Stimulated activated CD4-positive, alpha-beta T cell treated with anti-CD3 and anti-CD28 coated beads, Interleukin-15, amount 100 ng/mL, for 24 hours (primary cell): Measurements from ENCODE around the gene FMR1.

Experiments
- DNase-seq: peaks from one replicate; pipeline ENCODE4 v3.0.0-alpha.2; 2020

Gene FMR1

GRCh38 chrX:147917700-147918695, 6.3 kb downstream of the FMR1 start:
- DNase-seq = peak; percentile 19

- DNase-seq = no peak
Observed at GRCh38 chrX:147920161-147920666, 8.5 kb downstream of the FMR1 start.

GRCh38 chrX:147923605-147924004, 11.9 kb downstream of the FMR1 start:
- DNase-seq = no peak

- DNase-seq = no peak
Observed at GRCh38 chrX:147927256-147927655, 15.5 kb downstream of the FMR1 start.

DNA sequence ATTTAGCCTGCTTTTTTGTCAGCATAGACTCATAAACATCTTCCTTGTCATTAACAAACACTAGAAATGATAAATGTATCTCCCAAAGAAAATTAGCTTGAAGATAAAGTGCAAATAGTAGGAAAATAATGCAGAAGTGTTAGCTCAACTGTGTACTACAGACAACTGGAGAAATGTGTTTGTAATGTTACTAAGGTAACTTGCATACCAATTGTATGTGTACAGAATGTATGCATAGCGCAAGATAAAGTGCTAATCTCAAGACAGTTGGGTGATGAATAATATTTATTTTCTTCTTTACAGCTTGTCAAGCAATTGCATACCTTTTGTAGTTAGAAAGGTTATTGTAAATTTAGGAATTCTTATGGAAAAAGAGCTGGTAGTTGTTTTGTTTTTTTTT, 22.1 kb downstream of the FMR1 start:
- no peak for DNase-seq

GRCh38 chrX:147935156-147935758, 23.5 kb downstream of the FMR1 start:
- DNase-seq = no peak

DNA sequence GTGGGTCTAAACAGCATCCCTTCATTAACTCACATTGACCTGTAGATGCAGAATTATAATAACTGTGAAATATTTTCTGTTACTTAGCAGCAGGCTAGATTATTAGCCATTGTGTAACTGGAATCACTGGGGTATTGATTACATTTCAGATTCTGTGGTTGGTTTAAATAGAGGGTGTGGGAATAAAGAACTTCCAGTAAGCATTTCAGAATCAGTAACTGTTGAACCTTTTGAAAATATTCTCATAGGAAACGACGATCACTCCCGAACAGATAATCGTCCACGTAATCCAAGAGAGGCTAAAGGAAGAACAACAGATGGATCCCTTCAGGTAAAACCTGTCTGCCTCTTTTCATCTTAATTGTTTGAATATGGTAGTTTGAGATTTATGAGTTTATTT, 33.6 kb downstream of the FMR1 start:
- no peak for DNase-seq

GRCh38 chrX:147948531-147948930, 36.8 kb downstream of the FMR1 start:
- DNase-seq = no peak

- DNase-seq = no peak
Observed at GRCh38 chrX:147950352-147950751, 38.6 kb downstream of the FMR1 start.

- no peak for DNase-seq
Observed at GRCh38 chrX:147953976-147954375, 42.3 kb downstream of the FMR1 start.

- DNase-seq = no peak
Observed at GRCh38 chrX:147957291-147957690, 45.6 kb downstream of the FMR1 start.

DNA sequence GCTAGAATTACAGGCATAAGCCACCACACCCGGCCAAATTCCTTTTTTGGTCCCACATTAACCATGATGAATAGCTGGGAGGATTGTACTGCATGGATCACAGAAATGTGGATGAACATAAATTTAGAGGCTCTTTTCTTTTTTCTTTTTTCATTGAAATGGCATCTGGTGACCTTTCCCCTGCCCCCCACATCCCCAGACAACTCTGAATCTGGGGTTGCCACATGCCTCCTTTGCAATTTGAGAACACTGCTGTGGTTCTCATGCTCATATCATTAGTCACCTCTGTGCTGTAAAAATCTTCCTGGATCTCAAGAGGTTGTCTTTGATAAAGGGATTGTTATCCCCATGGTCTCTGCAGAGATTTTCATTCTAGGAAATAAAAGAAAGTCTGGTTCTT, 46.6 kb downstream of the FMR1 start:
- DNase-seq = no peak

- DNase-seq = no peak
Observed at GRCh38 chrX:147960722-147961121, 49.0 kb downstream of the FMR1 start.

DNA sequence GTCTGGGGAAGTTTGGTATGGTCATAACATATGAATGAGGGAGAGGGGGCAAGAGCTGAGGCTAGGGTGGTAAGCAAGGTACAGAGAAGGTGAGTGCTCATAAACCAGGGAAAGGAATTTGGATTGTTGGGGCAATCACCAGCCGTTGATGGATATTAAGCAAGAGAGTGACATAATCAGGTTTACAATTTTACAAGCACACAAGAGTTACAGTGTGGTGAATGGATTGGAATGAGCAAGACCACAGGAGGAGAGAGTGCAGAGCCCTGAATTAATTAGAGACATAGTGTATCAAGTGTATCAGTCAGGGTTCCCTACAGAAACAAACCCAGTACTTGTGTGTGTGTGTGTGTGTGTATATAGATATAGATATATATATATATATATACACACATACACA, 50.8 kb downstream of the FMR1 start:
- no peak for DNase-seq

DNA sequence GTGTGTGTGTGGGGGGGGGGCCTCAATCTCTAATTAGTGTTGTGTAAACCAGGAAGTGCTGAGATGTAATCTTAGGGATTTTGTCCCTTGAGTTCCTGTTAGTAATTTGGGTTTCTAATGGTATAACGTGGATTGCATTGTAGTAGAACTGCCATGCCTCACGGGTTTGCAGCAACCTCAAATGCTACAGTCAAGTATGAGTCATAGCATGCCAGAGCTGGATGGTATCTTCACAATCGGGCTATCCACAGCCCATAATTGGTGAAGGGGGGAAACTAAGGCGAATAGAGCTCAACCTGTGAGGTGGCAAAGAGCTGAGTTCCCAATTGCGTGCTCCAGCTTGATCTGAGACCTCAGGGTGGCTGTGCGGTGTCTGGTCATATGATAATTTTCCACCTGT, 67.2 kb downstream of the FMR1 start:
- DNase-seq = no peak

DNA sequence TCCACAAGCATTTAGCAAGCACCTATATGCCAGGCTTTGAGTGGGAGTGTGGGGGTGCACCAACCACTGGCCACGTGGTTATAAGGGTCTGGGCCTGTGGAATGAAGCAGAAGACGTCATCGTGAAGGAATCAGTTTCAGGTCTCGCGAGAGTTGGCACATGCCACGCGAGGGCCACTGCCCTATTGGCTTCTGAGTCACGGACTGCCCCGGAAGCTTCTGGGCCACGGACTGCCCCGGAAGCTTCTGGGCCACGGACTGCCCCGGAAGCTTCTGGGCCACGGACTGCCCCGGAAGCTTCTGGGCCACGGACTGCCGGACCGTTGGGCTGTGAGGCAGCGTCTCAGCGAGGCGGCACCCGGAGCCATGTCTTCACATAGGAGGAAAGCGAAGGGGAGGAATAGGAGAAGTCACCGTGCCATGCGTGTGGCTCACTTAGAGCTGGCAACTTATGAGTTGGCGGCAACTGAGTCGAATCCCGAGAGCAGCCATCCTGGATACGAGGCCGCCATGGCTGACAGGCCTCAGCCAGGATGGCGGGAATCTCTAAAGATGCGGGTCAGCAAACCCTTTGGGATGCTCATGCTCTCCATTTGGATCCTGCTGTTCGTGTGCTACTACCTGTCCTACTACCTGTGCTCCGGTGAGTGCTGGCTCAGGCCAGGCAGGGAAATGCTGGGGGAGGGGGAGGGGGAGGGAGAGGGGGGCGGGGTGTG, 69.5 kb downstream of the FMR1 start, which contains the start of gene FMR1NB:
TSS of gene FMR1NB (plus strand) at position 300 of the 715 bp plus-strand sequence. CDS start at position 366, 66 bp downstream.
- no peak for DNase-seq
